GM23338 (cell line): Measurements from ENCODE around the gene GNG12. TPM values are rescaled to one million over a fixed set of nuclear protein-coding genes. Genes with fewer than 3 reads are reported as not detected.

Experiments used
- ATAC-seq: fragments of 200-7000 bp; cut with Tn5 transposase; 3 replicates; pipeline ENCODE4 v1.9.1; 2020
- DNase-seq: peaks from one replicate; pipeline ENCODE4 v3.0.0-alpha.2; 2015; ENCODE audit warnings: low spot score
- H2AFZ ChIP-seq: fragments of 200-600 bp; sonication (generic); 2 replicates; pipeline ENCODE4 v1.8.0; 2016; ENCODE audit warnings: antibody characterized with exemption, mild to moderate bottlenecking, moderate library complexity
- H3F3A ChIP-seq: fragments of 200-600 bp; sonication (generic); replicated peaks from 2 replicates; pipeline ENCODE4 v1.8.0; 2017; ENCODE audit warnings: antibody characterized with exemption, mixed run types, low read depth
- H3K27ac ChIP-seq: fragments of 200-600 bp; sonication (generic); 2 replicates; pipeline ENCODE4 v1.6.1; 2016; ENCODE audit warnings: low read depth
- H3K27me3 ChIP-seq: fragments of 200-600 bp; sonication (generic); 2 replicates; pipeline ENCODE4 v1.8.0; 2016; ENCODE audit warnings: mild to moderate bottlenecking, mixed run types, moderate library complexity; ENCODE audit not compliant: insufficient read depth
- H3K36me3 ChIP-seq: fragments of 200-600 bp; sonication (generic); 2 replicates; pipeline ENCODE4 v1.8.0; 2016; ENCODE audit warnings: mild to moderate bottlenecking; ENCODE audit not compliant: insufficient read depth
- H3K4me1 ChIP-seq: fragments of 200-600 bp; sonication (generic); 2 replicates; pipeline ENCODE4 v1.8.0; 2016; ENCODE audit warnings: mild to moderate bottlenecking, moderate library complexity; ENCODE audit not compliant: insufficient read depth
- H3K4me2 ChIP-seq: fragments of 200-600 bp; sonication (generic); 2 replicates; pipeline ENCODE4 v1.7.1; 2017; ENCODE audit warnings: mixed run types
- H3K4me3 ChIP-seq: fragments of 200-600 bp; sonication (generic); 2 replicates; pipeline ENCODE4 v1.6.1; 2016; ENCODE audit warnings: mixed run types
- H3K79me2 ChIP-seq: fragments of 200-600 bp; sonication (generic); replicated peaks from 2 replicates; pipeline ENCODE4 v1.8.0; 2017; ENCODE audit warnings: mild to moderate bottlenecking; ENCODE audit not compliant: insufficient read depth
- H3K9me2 ChIP-seq: fragments of 200-600 bp; sonication (generic); 2 replicates; pipeline ENCODE4 v1.8.0; 2017; ENCODE audit not compliant: insufficient read depth
- H4K20me1 ChIP-seq: fragments of 200-600 bp; sonication (generic); replicated peaks from 2 replicates; pipeline ENCODE4 v1.8.0; 2017; ENCODE audit warnings: mild to moderate bottlenecking; ENCODE audit not compliant: insufficient read depth
- H3K27ac Mint-ChIP-seq: 2 replicates; pipeline ENCODE4 v1.8.0; 2020; ENCODE audit warnings: inconsistent platforms, mild to moderate bottlenecking, moderate library complexity, mixed read lengths
- H3K27me3 Mint-ChIP-seq: 3 replicates; pipeline ENCODE4 v1.8.0; 2022; ENCODE audit warnings: low read depth, mild to moderate bottlenecking, moderate library complexity, mixed read lengths, inconsistent platforms; ENCODE audit not compliant: insufficient read depth, poor library complexity
- H3K36me3 Mint-ChIP-seq: 3 replicates; pipeline ENCODE4 v1.8.0; 2021; ENCODE audit warnings: low read depth, mild to moderate bottlenecking, inconsistent platforms, moderate library complexity, mixed read lengths
- H3K4me1 Mint-ChIP-seq: 3 replicates; pipeline ENCODE4 v1.8.0; 2020; ENCODE audit warnings: mild to moderate bottlenecking, inconsistent platforms, mixed read lengths
- H3K4me3 Mint-ChIP-seq: 3 replicates; pipeline ENCODE4 v1.8.0; 2021; ENCODE audit warnings: moderate library complexity, mild to moderate bottlenecking, inconsistent platforms, mixed read lengths
- H3K9me3 Mint-ChIP-seq: 3 replicates; pipeline ENCODE4 v1.8.0; 2020; ENCODE audit warnings: moderate library complexity, mild to moderate bottlenecking, inconsistent platforms, mixed read lengths
- CTCF ChIP-seq, 2 experiments: fragments of 200-600 bp in 1 of 2; sonication (generic) in 1 of 2; conservative IDR thresholded peaks; 2 replicates each; pipeline versions ENCODE4 v1.5.1 to v1.6.1; 2016 to 2017; ENCODE audit warnings: antibody characterized with exemption in 2 of 2, low read depth in 2 of 2, mild to moderate bottlenecking in 2 of 2, moderate library complexity in 1 of 2
- ETS1 ChIP-seq: IDR thresholded peaks from 2 replicates; pipeline ENCODE4 v1.6.1; 2016; ENCODE audit warnings: antibody characterized with exemption
- EZH2 ChIP-seq: fragments of 200-600 bp; sonication (generic); IDR thresholded peaks from one replicate; pipeline ENCODE4 v1.8.0; 2017; ENCODE audit warnings: antibody characterized with exemption, mild to moderate bottlenecking, low read depth; ENCODE audit not compliant: unreplicated experiment
- JUNB ChIP-seq: IDR thresholded peaks from one replicate; pipeline ENCODE4 v1.6.1; 2016; ENCODE audit warnings: antibody characterized with exemption; ENCODE audit not compliant: unreplicated experiment
- NANOG ChIP-seq: IDR thresholded peaks from 2 replicates; pipeline ENCODE4 v1.6.1; 2016; ENCODE audit warnings: antibody characterized with exemption, borderline replicate concordance
- POLR2AphosphoS5 ChIP-seq: IDR thresholded peaks from 2 replicates; pipeline ENCODE4 v1.6.1; 2016; ENCODE audit warnings: antibody characterized with exemption, low read depth
- STAT1 ChIP-seq: IDR thresholded peaks from one replicate; pipeline ENCODE4 v1.6.1; 2016; ENCODE audit warnings: antibody characterized with exemption; ENCODE audit not compliant: unreplicated experiment
- ZNF114 ChIP-seq: fragments of 250-450 bp; sonication (Bioruptor Pico); IDR thresholded peaks from 2 replicates; pipeline ENCODE4 v1.5.0; 2020; ENCODE audit warnings: mild to moderate bottlenecking, moderate library complexity
- ZNF331 ChIP-seq: fragments of 250-450 bp; sonication (Bioruptor Pico); IDR thresholded peaks from 2 replicates; pipeline ENCODE4 v1.5.0; 2020; ENCODE audit warnings: low read depth, mild to moderate bottlenecking, moderate library complexity
- ZNF462 ChIP-seq: fragments of 250-450 bp; sonication (Bioruptor Pico); IDR thresholded peaks from 2 replicates; pipeline ENCODE4 v1.5.0; 2020; ENCODE audit warnings: mild to moderate bottlenecking, moderate library complexity
- polyA plus RNA-seq: library from polyadenylated mRNA; unstranded; fragments of >200 nt; fragmentation: Nextera tagmentation; extraction: Ambion mirVana; gene quantifications from 2 replicates; pipeline ENCODE4 v1.2.1, GENCODE V29; 2016
- total RNA-seq: library from RNA; depleted of rRNA; stranded (reverse); fragments of >200 nt; shearing (Covaris generic); gene quantifications from 2 replicates; pipeline ENCODE4 v1.2.3, GENCODE V29; 2014

Gene GNG12
- total and polyA plus RNA-seq, 2 experiments from 2014 or later, result 13.4 to 33.0 TPM

GRCh38 chr1:67711158-67711854 is 122.0 kb downstream of the GNG12 start:
- Histone ChIP-seq H3K4me2 (no peak overlapping the region), H3F3A (no peaks in the 10 kb centered on the region), H4K20me1 (peaks cover 2% of the 10 kb centered on the region; the same call in 1 of the 2 replicates), H3K27me3 (no peaks in the 10 kb centered on the region), H3K36me3 (no peaks in the 10 kb centered on the region), H2AFZ (no peak overlapping the region), H3K4me3 (no peak overlapping the region), H3K27ac (no peak overlapping the region), H3K4me1 (no peaks in the 10 kb centered on the region), H3K79me2 (no peaks in the 10 kb centered on the region), H3K9me2 (no peaks in the 10 kb centered on the region)
- Mint-ChIP-seq H3K4me1 (peaks cover 8% of the 10 kb centered on the region; the same call in 2 of the 3 replicates), H3K9me3 (no peaks in the 10 kb centered on the region), H3K27ac (no peak overlapping the region), H3K36me3 (0 out of 3 replicates have a peak, but pooled peaks cover 2% of the 10 kb centered on the region), H3K4me3 (no peak overlapping the region), H3K27me3 (peaks cover 2% of the 10 kb centered on the region)
- TF ChIP-seq JUNB, result no peak
- no peak for TF ChIP-seq ZNF114 (CRISPR knock-in tag)
- TF ChIP-seq ZNF462 (CRISPR knock-in tag), result no peak
- TF ChIP-seq EZH2, result no peak
- no peak for TF ChIP-seq POLR2AphosphoS5
- TF ChIP-seq STAT1, result no peak
- ATAC-seq, result no peak
- no peak for DNase-seq

GRCh38 chr1:67710417-67710816 is 122.8 kb downstream of the GNG12 start:
- H3K9me3 Mint-ChIP-seq, result no peaks in the 10 kb centered on the region

More at GRCh38 chr1:67710417-67710816, 122.8 kb downstream of the GNG12 start:
- Histone ChIP-seq H3K79me2 (no peaks in the 10 kb centered on the region), H3K9me2 (no peaks in the 10 kb centered on the region), H3K4me3 (no peak overlapping the region), H3K4me1 (no peaks in the 10 kb centered on the region), H3K36me3 (no peaks in the 10 kb centered on the region), H2AFZ (no peak overlapping the region), H4K20me1 (peaks cover 2% of the 10 kb centered on the region; the same call in 1 of the 2 replicates), H3F3A (no peaks in the 10 kb centered on the region), H3K27me3 (no peaks in the 10 kb centered on the region), H3K27ac (no peak overlapping the region), H3K4me2 (no peak overlapping the region)
- Mint-ChIP-seq H3K27ac (no peak overlapping the region), H3K4me3 (no peak overlapping the region), H3K4me1 (peaks cover 8% of the 10 kb centered on the region; the same call in 2 of the 3 replicates), H3K27me3 (peaks cover 2% of the 10 kb centered on the region), H3K36me3 (0 out of 3 replicates have a peak, but pooled peaks cover 2% of the 10 kb centered on the region)
- DNase-seq, result no peak
- TF ChIP-seq ZNF331 (CRISPR knock-in tag) (no peak), ZNF114 (CRISPR knock-in tag) (no peak), EZH2 (no peak), NANOG (no peak), STAT1 (no peak), ETS1 (no peak), CTCF (conservative IDR thresholded peaks at IDR 0.05; ENCODE audit: low read depth in 2 of 2) (no peak)
- ATAC-seq, result no peak
